Testis (tissue), 3 donors: ENCODE measurements around the gene SCAMP1. TPM values are rescaled to one million over a fixed set of nuclear protein-coding genes. Genes with fewer than 3 reads are reported as not detected.

Experiments
- DNase-seq: peaks from one replicate; pipeline ENCODE4 v3.0.0-alpha.2; 2019
- H3K27ac ChIP-seq, 2 donors: fragments of 200-600 bp; sonication (generic); one replicate each; pipeline ENCODE4 v1.5.1; 2019
- H3K27me3 ChIP-seq: fragments of 200-600 bp; sonication (generic); one replicate; pipeline ENCODE4 v1.5.1; 2019
- H3K36me3 ChIP-seq: fragments of 200-600 bp; sonication (generic); one replicate; pipeline ENCODE4 v1.5.1; 2017; ENCODE audit warnings: low read depth; ENCODE audit errors: missing control alignments
- H3K4me1 ChIP-seq: fragments of 200-600 bp; sonication (generic); one replicate; pipeline ENCODE4 v1.5.1; 2019
- H3K4me3 ChIP-seq, 2 donors: fragments of 200-600 bp; sonication (generic); one replicate each; pipeline ENCODE4 v1.5.1; 2017 to 2019
- H3K9me3 ChIP-seq: fragments of 200-600 bp; sonication (generic); one replicate; pipeline ENCODE4 v1.5.1; 2017
- POLR2A ChIP-seq: fragments of 450-650 bp; IDR thresholded peaks from one replicate; pipeline ENCODE4 v1.6.1; 2017; ENCODE audit warnings: antibody characterized with exemption, mild to moderate bottlenecking, moderate library complexity
- WGBS, 2 donors: methylation state at CpG; one replicate each; pipeline ENCODE4 v1.1.5; 2018; 5-methylcytosine and 5-hydroxymethylcytosine counted together
- intact Hi-C: fragments of 100-400 bp; cut with DNase I; formaldehyde crosslinking; loops from one replicate; pipeline ENCODE4 v1.15.1; 2023; ENCODE audit warnings: low total_unique reads
- polyA plus RNA-seq: library from polyadenylated mRNA; stranded (reverse); fragments of 350-450 nt; fragmentation: Illumina TruSeq; extraction: RNeasy Lipid Tissue Mini Kit (QIAGEN cat#74804); gene quantifications from one replicate; pipeline ENCODE4 v1.2.3, GENCODE V29; 2014; ENCODE audit warnings: low read depth, low replicate concordance; ENCODE audit not compliant: insufficient read depth
- total RNA-seq, 2 donors: library from RNA; depleted of rRNA; stranded (reverse); fragments of >200 nt; gene quantifications; one replicate each; pipeline ENCODE4 v1.2.3, GENCODE V29; 2016
- TF ChIP-seq, protein P1 (sequence below), 3 experiments: fragments of 450-650 bp in 2 of 3; fragments of 200-600 bp in 1 of 3; sonication (generic) in 1 of 3; IDR thresholded peaks; one replicate each; pipeline ENCODE4 v1.5.1; 2016 to 2019; ENCODE audit warnings: antibody characterized with exemption in 3 of 3, mild to moderate bottlenecking in 2 of 3, moderate library complexity in 1 of 3

SCAMP1 gene
- total and polyA plus RNA-seq, 3 donors from 2014 or later = 22.5 to 35.9 (median 28.3) TPM

DNA sequence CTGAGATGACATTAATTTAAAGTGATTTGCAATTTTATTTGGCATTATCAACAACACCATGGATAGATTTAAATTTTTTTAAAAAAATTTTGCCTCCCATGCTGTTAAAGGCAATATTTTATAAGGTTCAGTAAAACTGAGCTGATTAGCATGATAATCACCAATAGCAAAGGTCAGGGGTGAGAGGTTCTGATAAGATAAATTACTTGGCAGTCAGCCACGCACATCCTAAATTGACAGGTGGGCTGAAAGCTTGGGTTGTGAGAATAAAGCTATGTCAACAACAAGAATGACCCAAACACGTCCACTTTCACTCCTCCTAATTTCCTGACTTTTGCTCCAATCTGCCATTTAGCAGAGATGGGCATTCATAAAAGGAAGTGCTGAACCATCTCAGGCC, 161.0 kb downstream of the SCAMP1 start:
- Histone ChIP-seq H3K27me3 (no peaks in the 10 kb centered on the region), H3K27ac (no peak overlapping the region), H3K4me1 (peaks cover 24% of the 10 kb centered on the region), H3K9me3 (no peaks in the 10 kb centered on the region), H3K36me3 (no peaks in the 10 kb centered on the region), H3K4me3 (no peak overlapping the region)
- TF ChIP-seq POLR2A = no peak
- TF ChIP-seq, protein P1, sequence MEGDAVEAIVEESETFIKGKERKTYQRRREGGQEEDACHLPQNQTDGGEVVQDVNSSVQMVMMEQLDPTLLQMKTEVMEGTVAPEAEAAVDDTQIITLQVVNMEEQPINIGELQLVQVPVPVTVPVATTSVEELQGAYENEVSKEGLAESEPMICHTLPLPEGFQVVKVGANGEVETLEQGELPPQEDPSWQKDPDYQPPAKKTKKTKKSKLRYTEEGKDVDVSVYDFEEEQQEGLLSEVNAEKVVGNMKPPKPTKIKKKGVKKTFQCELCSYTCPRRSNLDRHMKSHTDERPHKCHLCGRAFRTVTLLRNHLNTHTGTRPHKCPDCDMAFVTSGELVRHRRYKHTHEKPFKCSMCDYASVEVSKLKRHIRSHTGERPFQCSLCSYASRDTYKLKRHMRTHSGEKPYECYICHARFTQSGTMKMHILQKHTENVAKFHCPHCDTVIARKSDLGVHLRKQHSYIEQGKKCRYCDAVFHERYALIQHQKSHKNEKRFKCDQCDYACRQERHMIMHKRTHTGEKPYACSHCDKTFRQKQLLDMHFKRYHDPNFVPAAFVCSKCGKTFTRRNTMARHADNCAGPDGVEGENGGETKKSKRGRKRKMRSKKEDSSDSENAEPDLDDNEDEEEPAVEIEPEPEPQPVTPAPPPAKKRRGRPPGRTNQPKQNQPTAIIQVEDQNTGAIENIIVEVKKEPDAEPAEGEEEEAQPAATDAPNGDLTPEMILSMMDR (IDR thresholded peaks at IDR 0.05) = no peak
- intact Hi-C loops = no loop called here
- DNase-seq = no peak
- WGBS, 2 donors = 68 to 76% methylated on average over 2 of the region's 2 CpGs

DNA sequence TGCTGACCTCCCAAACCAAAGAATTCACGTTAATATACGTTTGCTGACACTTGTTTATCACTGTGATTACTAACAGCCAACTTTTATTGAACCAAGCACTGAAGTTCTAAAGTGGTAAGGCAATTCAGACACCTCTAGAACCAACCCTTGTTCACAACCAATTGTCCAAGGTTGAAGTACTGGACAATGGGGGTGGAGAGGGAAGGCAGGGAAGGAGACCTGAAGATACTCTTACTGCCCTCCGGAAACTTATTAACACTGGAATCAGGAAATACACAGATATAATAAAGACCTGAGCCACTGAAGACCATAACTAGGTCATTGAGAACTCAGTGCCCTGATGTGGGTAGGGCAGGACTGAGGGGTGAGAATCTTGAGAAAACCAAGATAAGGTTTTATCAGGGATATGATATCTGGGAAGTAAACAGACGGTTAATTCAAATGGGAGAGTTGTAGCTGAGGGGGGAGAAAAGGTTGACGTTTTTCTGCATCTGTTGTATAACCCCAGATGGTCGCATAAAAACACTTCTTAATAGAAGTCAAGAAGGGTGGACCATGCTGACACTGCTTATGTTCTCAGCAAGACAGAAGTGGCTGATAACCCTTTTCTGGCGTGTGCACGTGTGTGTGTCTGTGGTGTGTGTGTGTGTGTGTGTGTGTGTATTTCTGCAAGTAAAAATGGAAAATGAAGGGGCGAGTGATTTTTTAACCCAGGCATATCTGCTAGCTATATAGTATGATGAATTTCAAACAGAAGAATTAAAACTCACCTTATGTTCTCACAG, 162.3 kb downstream of the SCAMP1 start:
- no peaks in the 10 kb centered on the region for H3K36me3 ChIP-seq
- 61 to 71% methylated on average over 9 of the region's 9 CpGs for WGBS, 2 donors
- H3K4me1 ChIP-seq = peaks cover 24% of the 10 kb centered on the region
- DNase-seq = no peak
- no peak overlapping the region for H3K27ac ChIP-seq
- no peak overlapping the region for H3K4me3 ChIP-seq
- no peak for TF ChIP-seq POLR2A
- TF ChIP-seq, protein P1 (IDR thresholded peaks at IDR 0.05) = no peak
- H3K27me3 ChIP-seq = no peaks in the 10 kb centered on the region
- intact Hi-C loops = no loop called here
- no peaks in the 10 kb centered on the region for H3K9me3 ChIP-seq

DNA sequence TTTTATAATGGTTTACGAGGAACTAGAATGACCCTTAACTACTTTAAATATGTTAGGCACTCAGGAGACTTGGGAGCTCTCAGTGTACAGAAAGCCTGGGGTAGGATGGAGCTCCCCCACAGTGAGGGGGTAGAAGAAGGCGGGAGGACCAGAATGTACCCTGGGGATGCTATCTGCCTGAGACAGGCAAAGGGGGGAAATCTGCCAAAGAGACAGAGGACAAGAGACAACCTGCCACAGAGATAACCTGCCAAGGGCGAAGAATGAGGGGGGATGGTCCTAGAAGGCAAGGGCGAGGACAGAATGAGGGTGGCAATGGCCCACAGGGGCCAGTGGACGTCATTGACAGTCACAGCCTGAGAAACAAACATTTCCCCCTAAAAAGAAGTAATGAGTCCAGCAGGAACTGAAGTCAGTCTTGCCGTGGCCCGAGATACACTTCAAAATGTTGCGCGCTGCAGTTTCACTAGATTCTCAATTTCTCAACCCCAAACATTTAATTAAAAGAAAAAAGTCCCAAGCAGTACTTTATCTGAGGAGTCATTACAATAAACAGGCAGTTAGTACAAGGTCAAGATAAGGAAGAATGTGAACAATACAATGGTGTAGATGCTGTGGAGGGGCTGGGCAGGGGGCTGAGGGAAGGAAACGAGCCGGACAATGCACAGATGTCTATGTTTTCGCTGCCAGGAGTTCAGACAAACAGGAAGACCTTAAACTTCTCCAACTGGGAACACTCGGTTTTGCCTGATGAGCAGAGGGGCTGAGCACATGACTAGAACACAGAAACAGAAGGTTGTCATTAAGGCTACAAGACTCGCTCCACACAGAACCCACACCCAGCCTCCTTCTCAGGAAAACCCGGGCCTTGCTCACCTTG, 163.1 kb downstream of the SCAMP1 start:
- Histone ChIP-seq H3K36me3 (no peaks in the 10 kb centered on the region), H3K4me1 (peaks cover 21% of the 10 kb centered on the region), H3K9me3 (no peaks in the 10 kb centered on the region), H3K27ac (peak overlapping the region in 1 of 2 donors; percentile 69), H3K4me3 (no peak overlapping the region), H3K27me3 (no peaks in the 10 kb centered on the region)
- DNase-seq = no peak
- no peak for TF ChIP-seq POLR2A
- TF ChIP-seq, protein P1 (IDR thresholded peaks at IDR 0.05) = no peak
- 45 to 50% methylated on average over 12 to 15 of the region's 15 CpGs for WGBS, 2 donors
- intact Hi-C loops = no loop called here

DNA sequence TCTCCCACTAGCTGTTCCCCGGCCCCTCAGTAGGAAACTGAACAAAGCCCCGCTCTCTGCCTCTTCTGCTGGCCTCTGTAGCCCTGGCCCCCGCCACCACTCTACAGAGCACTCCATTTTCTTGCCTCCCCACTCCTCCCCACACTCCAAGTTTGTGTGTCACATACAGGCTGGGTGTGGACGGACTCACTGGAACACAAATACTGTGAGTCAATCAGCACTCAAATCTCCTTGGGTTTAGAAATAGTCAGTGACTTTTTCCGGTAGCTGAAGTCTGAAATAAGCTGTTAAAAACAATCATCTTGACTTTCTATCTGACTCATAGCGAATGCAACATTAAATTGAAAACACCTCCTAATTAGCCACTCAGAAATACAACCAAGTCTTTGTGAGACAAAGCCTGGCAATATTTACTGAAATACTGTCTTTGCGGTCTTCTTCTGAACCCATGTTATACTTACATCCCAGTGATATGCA, 165.7 kb downstream of the SCAMP1 start:
- Histone ChIP-seq H3K27ac (no peak overlapping the region), H3K27me3 (no peaks in the 10 kb centered on the region), H3K36me3 (no peaks in the 10 kb centered on the region), H3K4me1 (peaks cover 14% of the 10 kb centered on the region), H3K4me3 (no peak overlapping the region), H3K9me3 (no peaks in the 10 kb centered on the region)
- WGBS, 2 donors = 94% methylated on average over 7 of the region's 7 CpGs
- DNase-seq = no peak
- intact Hi-C loops = no loop called here
- no peak for TF ChIP-seq POLR2A
- TF ChIP-seq, protein P1 (IDR thresholded peaks at IDR 0.05) = no peak
